ENCODE results near the gene PLEKHG5.

- no peak for TF ChIP-seq CTCF (IDR thresholded peaks at IDR 0.05)
- no peak for TF ChIP-seq POLR2AphosphoS5 (IDR thresholded peaks at IDR 0.05)
Measured at GRCh38 chr1:6426972-6427350, 64.5 kb downstream of the PLEKHG5 start.
